HepG2 (cell line): Measurements from ENCODE around the gene SEMA3B. TPM values are rescaled to one million over a fixed set of nuclear protein-coding genes. Genes with fewer than 3 reads are reported as not detected.

Experiments used
- FOXJ3 ChIP-seq: sonication (generic); formaldehyde crosslinking; IDR thresholded peaks from 2 replicates; pipeline ENCODE4 v1.4.0; 2020; ENCODE audit warnings: missing genetic modification reagents, mild to moderate bottlenecking, borderline replicate concordance
- GABPA ChIP-seq, 2 experiments: IDR thresholded peaks; 2 replicates each; pipeline ENCODE4 v1.6.1; 2011 to 2016; ENCODE audit warnings: low read depth in 2 of 2, low read length in 1 of 2, missing biosample characterization in 1 of 2, missing genetic modification characterization in 1 of 2
- GTF2F1 ChIP-seq: fragments of 150-350 bp; IDR thresholded peaks from 2 replicates; pipeline ENCODE4 v1.6.1; 2014; ENCODE audit warnings: low read length
- JUND ChIP-seq: sonication (generic); formaldehyde crosslinking; IDR thresholded peaks from 2 replicates; pipeline ENCODE4 v1.8.0; 2022; ENCODE audit warnings: mild to moderate bottlenecking, missing genetic modification reagents
- KDM5A ChIP-seq: fragments of 200-600 bp; sonication (generic); IDR thresholded peaks from 2 replicates; pipeline ENCODE4 v1.7.0; 2018; ENCODE audit warnings: antibody characterized with exemption, mild to moderate bottlenecking, low read length, borderline replicate concordance
- MAFG ChIP-seq: sonication (generic); formaldehyde crosslinking; IDR thresholded peaks from 2 replicates; pipeline ENCODE4 v1.5.1; 2020; ENCODE audit warnings: mild to moderate bottlenecking, missing genetic modification reagents
- MIER2 ChIP-seq: IDR thresholded peaks from 2 replicates; pipeline ENCODE4 v1.6.1; 2016; ENCODE audit warnings: missing biosample characterization, missing genetic modification reagents
- MIER3 ChIP-seq: IDR thresholded peaks from 2 replicates; pipeline ENCODE4 v1.6.1; 2016; ENCODE audit warnings: missing compliant biosample characterization, borderline replicate concordance
- NFKBIZ ChIP-seq: IDR thresholded peaks from 2 replicates; pipeline ENCODE4 v1.6.1; 2018; ENCODE audit warnings: missing genetic modification reagents, missing compliant biosample characterization
- PITX1 ChIP-seq: sonication (generic); formaldehyde crosslinking; IDR thresholded peaks from 2 replicates; pipeline ENCODE4 v1.5.1; 2020; ENCODE audit warnings: mild to moderate bottlenecking, missing genetic modification reagents
- SRSF9 ChIP-seq: fragments of 200-400 bp; formaldehyde crosslinking; IDR thresholded peaks from 2 replicates; pipeline ENCODE4 v1.6.1; 2018; ENCODE audit warnings: borderline replicate concordance, mild to moderate bottlenecking, low read depth, low read length; ENCODE audit not compliant: insufficient read depth, poor library complexity, severe bottlenecking
- ZNF207 ChIP-seq: fragments of 450-650 bp; IDR thresholded peaks from 2 replicates; pipeline ENCODE4 v1.6.1; 2016; ENCODE audit warnings: antibody characterized with exemption, borderline replicate concordance
- ZNF30 ChIP-seq: sonication (generic); formaldehyde crosslinking; IDR thresholded peaks from 2 replicates; pipeline ENCODE4 v1.5.0; 2020; ENCODE audit warnings: mild to moderate bottlenecking, missing genetic modification reagents
- ZNF563 ChIP-seq: sonication (generic); formaldehyde crosslinking; IDR thresholded peaks from 2 replicates; pipeline ENCODE4 v1.8.0; 2022; ENCODE audit warnings: mild to moderate bottlenecking, moderate library complexity, missing genetic modification reagents
- polyA plus RNA-seq, 8 experiments: library from polyadenylated mRNA; depleted of rRNA in 3 of 8; stranded (reverse) in 7 of 8; unstranded in 1 of 8; fragments of >200 nt; fragmentation: Illumina TruSeq in 4 of 8; extraction: Trizol in 4 of 8; gene quantifications; 2 replicates each; pipeline versions ENCODE4 v1.2.1 to v1.2.3, GENCODE V29; 2011 to 2016; ENCODE audit warnings: low read depth in 4 of 8, missing spikeins in 1 of 8, mixed read lengths in 1 of 8; ENCODE audit not compliant: insufficient read depth in 1 of 8
- total RNA-seq, 5 experiments: library from RNA; depleted of rRNA; stranded (reverse); fragments of >200 nt; fragmentation: Illumina TruSeq; extraction: Trizol; gene quantifications; 2 replicates each; pipeline ENCODE4 v1.2.3, GENCODE V29; 2016; ENCODE audit warnings: low read depth in 1 of 5
- TF ChIP-seq, protein P1 (sequence below): sonication (generic); formaldehyde crosslinking; IDR thresholded peaks from 2 replicates; pipeline ENCODE4 v1.5.1; 2020; ENCODE audit warnings: mild to moderate bottlenecking, missing genetic modification reagents, borderline replicate concordance
- TF ChIP-seq, protein P2 (sequence below): sonication (generic); formaldehyde crosslinking; IDR thresholded peaks from 2 replicates; pipeline ENCODE4 v1.8.1; 2023; ENCODE audit warnings: missing genetic modification reagents, inconsistent platforms, borderline replicate concordance
- TF ChIP-seq, protein P3 (sequence below): sonication (generic); formaldehyde crosslinking; IDR thresholded peaks from 2 replicates; pipeline ENCODE4 v1.8.0; 2022; ENCODE audit warnings: missing genetic modification reagents, low read depth, mild to moderate bottlenecking, borderline replicate concordance
- TF ChIP-seq, protein P4 (sequence below): sonication (generic); formaldehyde crosslinking; IDR thresholded peaks from 2 replicates; pipeline ENCODE4 v1.4.0; 2020; ENCODE audit warnings: missing genetic modification reagents
- TF ChIP-seq, protein P5 (sequence below): sonication (generic); formaldehyde crosslinking; IDR thresholded peaks from 2 replicates; pipeline ENCODE4 v1.4.0; 2020; ENCODE audit warnings: mild to moderate bottlenecking, missing genetic modification reagents
- TF ChIP-seq, protein P6 (sequence below): sonication (generic); formaldehyde crosslinking; IDR thresholded peaks from 2 replicates; pipeline ENCODE4 v1.4.0; 2020; ENCODE audit warnings: missing genetic modification reagents

Gene SEMA3B
- total and polyA plus RNA-seq, 2 of the 13 experiments (the other 11 are each of a cell fraction or from before 2014, with no cell fraction given) = 93.2 to 158 TPM

DNA sequence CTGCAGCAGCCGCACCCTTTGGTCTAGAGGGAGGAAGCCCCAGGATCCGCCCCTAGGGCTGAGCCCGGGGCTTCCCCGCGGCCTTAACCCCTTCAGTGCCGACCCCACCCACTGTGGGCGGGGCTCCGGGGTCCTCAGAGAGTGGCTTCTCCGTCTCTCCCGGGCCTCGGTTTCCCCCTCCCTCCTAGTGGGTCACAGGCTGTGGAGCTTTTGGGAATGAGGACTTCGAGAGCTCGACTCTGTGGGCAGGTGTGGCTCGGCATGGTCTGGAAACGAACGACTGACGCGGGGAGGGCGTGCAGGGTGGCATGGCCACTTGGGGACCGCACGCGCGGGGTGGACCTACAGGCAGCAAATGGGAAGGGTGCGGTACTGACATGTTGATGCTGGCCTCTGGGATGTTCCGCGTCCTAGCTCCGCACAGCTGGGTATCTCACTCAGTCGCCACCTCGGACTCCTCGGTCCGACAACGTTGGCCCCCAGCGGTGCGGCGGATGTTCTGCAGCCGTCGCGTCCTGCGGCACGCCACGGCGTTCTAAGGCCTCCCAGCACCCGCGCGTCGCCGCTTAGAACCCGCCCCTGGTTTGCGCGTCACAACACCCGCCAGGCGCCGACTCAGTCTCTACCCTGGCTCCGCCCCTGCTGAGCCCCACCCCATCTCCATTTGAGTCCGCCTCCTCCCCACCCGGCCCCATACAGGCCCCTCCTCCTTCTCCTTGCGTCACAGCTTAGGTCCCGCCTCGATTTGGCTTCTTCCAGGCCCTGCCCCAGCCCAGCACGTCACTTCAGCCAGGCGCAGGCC is 30.1 kb downstream of the SEMA3B start, which contains the start of the genes HYAL3 and NAA80 (continued):
- TF ChIP-seq MIER2 (CRISPR knock-in tag) = no peak
- TF ChIP-seq SRSF9 = no peak
- TF ChIP-seq MIER3 (CRISPR knock-in tag) = peak; percentile 69; the same call in 1 of the 2 replicates
- no peak for TF ChIP-seq ZNF30 (CRISPR knock-in tag)
- TF ChIP-seq KDM5A = peak; percentile 61; the same call in 1 of the 2 replicates
- TF ChIP-seq, protein P1, sequence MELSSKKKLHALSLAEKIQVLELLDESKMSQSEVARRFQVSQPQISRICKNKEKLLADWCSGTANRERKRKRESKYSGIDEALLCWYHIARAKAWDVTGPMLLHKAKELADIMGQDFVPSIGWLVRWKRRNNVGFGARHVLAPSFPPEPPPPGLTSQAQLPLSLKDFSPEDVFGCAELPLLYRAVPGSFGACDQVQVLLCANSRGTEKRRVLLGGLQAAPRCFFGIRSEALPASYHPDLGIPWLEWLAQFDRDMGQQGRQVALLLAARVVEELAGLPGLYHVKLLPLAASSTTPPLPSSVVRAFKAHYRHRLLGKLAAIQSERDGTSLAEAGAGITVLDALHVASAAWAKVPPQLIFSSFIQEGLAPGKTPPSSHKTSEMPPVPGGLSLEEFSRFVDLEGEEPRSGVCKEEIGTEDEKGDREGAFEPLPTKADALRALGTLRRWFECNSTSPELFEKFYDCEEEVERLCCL (CRISPR knock-in tag) = no peak
- TF ChIP-seq, protein P2, sequence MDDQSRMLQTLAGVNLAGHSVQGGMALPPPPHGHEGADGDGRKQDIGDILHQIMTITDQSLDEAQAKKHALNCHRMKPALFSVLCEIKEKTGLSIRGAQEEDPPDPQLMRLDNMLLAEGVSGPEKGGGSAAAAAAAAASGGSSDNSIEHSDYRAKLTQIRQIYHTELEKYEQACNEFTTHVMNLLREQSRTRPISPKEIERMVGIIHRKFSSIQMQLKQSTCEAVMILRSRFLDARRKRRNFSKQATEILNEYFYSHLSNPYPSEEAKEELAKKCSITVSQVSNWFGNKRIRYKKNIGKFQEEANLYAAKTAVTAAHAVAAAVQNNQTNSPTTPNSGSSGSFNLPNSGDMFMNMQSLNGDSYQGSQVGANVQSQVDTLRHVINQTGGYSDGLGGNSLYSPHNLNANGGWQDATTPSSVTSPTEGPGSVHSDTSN (CRISPR knock-in tag) = no peak
- TF ChIP-seq, protein P3, sequence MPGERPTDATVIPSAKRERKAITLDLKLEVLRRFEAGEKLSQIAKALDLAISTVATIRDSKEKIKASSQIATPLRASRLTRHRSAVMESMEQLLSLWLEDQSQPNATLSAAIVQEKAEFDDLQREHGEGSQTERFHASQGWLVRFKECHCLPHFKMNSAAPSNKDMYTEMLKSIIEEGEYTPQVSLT (CRISPR knock-in tag) = 0 out of 2 replicates have a peak, but pooled peaks have one; percentile 32
- TF ChIP-seq NFKBIZ (CRISPR knock-in tag) = no peak
- 0 out of 2 replicates have a peak, but pooled peaks have one; percentile 9 for TF ChIP-seq JUND (CRISPR knock-in tag)
- TF ChIP-seq GABPA (IDR thresholded peaks at IDR 0.05; ENCODE audit: low read depth, low read length) = no peak
- peak; percentile 53 for TF ChIP-seq GABPA (CRISPR knock-in tag; IDR thresholded peaks at IDR 0.05; ENCODE audit: low read depth)
- TF ChIP-seq, protein P4, sequence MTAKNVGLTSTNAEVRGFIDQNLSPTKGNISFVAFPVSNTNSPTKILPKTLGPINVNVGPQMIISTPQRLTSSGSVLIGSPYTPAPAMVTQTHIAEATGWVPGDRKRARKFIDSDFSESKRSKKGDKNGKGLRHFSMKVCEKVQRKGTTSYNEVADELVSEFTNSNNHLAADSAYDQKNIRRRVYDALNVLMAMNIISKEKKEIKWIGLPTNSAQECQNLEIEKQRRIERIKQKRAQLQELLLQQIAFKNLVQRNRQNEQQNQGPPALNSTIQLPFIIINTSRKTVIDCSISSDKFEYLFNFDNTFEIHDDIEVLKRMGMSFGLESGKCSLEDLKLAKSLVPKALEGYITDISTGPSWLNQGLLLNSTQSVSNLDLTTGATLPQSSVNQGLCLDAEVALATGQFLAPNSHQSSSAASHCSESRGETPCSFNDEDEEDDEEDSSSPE = peak; percentile 33; the same call in 1 of the 2 replicates
- 0 out of 2 replicates have a peak, but pooled peaks have one; percentile 32 for TF ChIP-seq ZNF563 (CRISPR knock-in tag)
- TF ChIP-seq, protein P5, sequence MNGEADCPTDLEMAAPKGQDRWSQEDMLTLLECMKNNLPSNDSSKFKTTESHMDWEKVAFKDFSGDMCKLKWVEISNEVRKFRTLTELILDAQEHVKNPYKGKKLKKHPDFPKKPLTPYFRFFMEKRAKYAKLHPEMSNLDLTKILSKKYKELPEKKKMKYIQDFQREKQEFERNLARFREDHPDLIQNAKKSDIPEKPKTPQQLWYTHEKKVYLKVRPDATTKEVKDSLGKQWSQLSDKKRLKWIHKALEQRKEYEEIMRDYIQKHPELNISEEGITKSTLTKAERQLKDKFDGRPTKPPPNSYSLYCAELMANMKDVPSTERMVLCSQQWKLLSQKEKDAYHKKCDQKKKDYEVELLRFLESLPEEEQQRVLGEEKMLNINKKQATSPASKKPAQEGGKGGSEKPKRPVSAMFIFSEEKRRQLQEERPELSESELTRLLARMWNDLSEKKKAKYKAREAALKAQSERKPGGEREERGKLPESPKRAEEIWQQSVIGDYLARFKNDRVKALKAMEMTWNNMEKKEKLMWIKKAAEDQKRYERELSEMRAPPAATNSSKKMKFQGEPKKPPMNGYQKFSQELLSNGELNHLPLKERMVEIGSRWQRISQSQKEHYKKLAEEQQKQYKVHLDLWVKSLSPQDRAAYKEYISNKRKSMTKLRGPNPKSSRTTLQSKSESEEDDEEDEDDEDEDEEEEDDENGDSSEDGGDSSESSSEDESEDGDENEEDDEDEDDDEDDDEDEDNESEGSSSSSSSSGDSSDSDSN = peak; percentile 66; the same call in 1 of the 2 replicates
- TF ChIP-seq GTF2F1 = no peak
- TF ChIP-seq, protein P6, sequence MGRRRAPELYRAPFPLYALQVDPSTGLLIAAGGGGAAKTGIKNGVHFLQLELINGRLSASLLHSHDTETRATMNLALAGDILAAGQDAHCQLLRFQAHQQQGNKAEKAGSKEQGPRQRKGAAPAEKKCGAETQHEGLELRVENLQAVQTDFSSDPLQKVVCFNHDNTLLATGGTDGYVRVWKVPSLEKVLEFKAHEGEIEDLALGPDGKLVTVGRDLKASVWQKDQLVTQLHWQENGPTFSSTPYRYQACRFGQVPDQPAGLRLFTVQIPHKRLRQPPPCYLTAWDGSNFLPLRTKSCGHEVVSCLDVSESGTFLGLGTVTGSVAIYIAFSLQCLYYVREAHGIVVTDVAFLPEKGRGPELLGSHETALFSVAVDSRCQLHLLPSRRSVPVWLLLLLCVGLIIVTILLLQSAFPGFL (CRISPR knock-in tag) = no peak
- no peak; the same call in 1 of the 2 replicates for TF ChIP-seq FOXJ3 (CRISPR knock-in tag)
- TF ChIP-seq MAFG (CRISPR knock-in tag) = no peak
- no peak for TF ChIP-seq ZNF207
- TF ChIP-seq PITX1 = 0 out of 2 replicates have a peak, but pooled peaks have one; percentile 6
